Endothelial cell of umbilical vein (primary cell): ENCODE data around the gene UGT1A5. TPM values are rescaled to one million over a fixed set of nuclear protein-coding genes. Genes with fewer than 3 reads are reported as not detected.
"Not testable (repeated sequence)": the region's sequence is repeated elsewhere in the genome, so short reads cannot be mapped to it uniquely, and the experiment has no call there.

Experiments
- BruUV-seq: library from RNA; stranded (reverse); fragments of 400-500 nt; replicated peaks from 2 replicates; lab custom pipeline; 2021; lab: Mats Ljungman, UMichigan
- CTCF ChIA-PET: fragments of 300-600, 350-600 bp; sonication (Branson Sonifier 250); formaldehyde crosslinking; loops from one replicate; lab custom pipeline; 2021; ENCODE audit warnings: antibody characterized with exemption, inconsistent platforms; lab: Charles Lee
- POLR2A ChIA-PET: fragments of 300-600, 350-600 bp; sonication (Branson Sonifier 250); formaldehyde crosslinking; loops from one replicate; lab custom pipeline; 2021; ENCODE audit warnings: antibody characterized with exemption, inconsistent platforms; lab: Charles Lee
- DNase-seq: peaks from one replicate; pipeline ENCODE4 v3.0.0-alpha.2; 2011; ENCODE audit warnings: low read depth, low spot score
- FAIRE-seq: peaks from 2 replicates; lab custom pipeline; 2011; peaks lifted over from hg19 to GRCh38; lab: Jason Lieb, UNC
- H2AFZ ChIP-seq: 2 replicates; pipeline ENCODE4 v1.6.0; 2012; ENCODE audit warnings: low read depth, low read length, control low read depth, inconsistent platforms
- H3K27ac ChIP-seq: 2 replicates; pipeline ENCODE4 v1.5.1; 2011; ENCODE audit warnings: low read depth, mild to moderate bottlenecking, control low read depth, low read length, moderate library complexity; ENCODE audit not compliant: insufficient read depth
- H3K27me3 ChIP-seq, 2 experiments: 2 replicates each; pipeline versions ENCODE4 v1.6.0 to v1.6.1; 2011; ENCODE audit warnings: low read length in 2 of 2, mixed read lengths in 1 of 2; ENCODE audit not compliant: control insufficient read depth in 2 of 2, insufficient read depth in 2 of 2
- H3K36me3 ChIP-seq, 2 experiments: 2 replicates in 1 of 2; 3 replicates in 1 of 2; pipeline ENCODE4 v1.5.1; 2011; ENCODE audit warnings: low read length in 2 of 2, mild to moderate bottlenecking in 1 of 2, moderate library complexity in 1 of 2; ENCODE audit not compliant: control insufficient read depth in 2 of 2, insufficient read depth in 2 of 2; ENCODE audit errors: extremely low read depth in 1 of 2
- H3K4me1 ChIP-seq: 3 replicates; pipeline ENCODE4 v1.5.1; 2011; ENCODE audit warnings: mild to moderate bottlenecking, low read length; ENCODE audit not compliant: control insufficient read depth, insufficient read depth; ENCODE audit errors: extremely low read depth
- H3K4me2 ChIP-seq: 2 replicates; pipeline ENCODE4 v1.6.1; 2011; ENCODE audit warnings: low read length, control low read depth, mixed read lengths; ENCODE audit not compliant: insufficient read depth
- H3K4me3 ChIP-seq, 3 experiments: fragments of 200-600 bp in 1 of 3; sonication (generic), shearing (Covaris generic) in 1 of 3; replicated peaks in 1 of 3; 2 replicates each; pipeline ENCODE4 v1.5.1; 2011 to 2016; ENCODE audit warnings: control low read depth in 3 of 3, low read length in 3 of 3, mild to moderate bottlenecking in 2 of 3, inconsistent platforms in 1 of 3, low read depth in 1 of 3, moderate library complexity in 1 of 3; ENCODE audit not compliant: insufficient read depth in 1 of 3
- H3K79me2 ChIP-seq: 2 replicates; pipeline ENCODE4 v1.6.0; 2012; ENCODE audit warnings: low read length, inconsistent platforms; ENCODE audit not compliant: control insufficient read depth, insufficient read depth
- H3K9ac ChIP-seq: replicated peaks from 2 replicates; pipeline ENCODE3; 2011; ENCODE audit warnings: low read length, control low read depth; ENCODE audit not compliant: insufficient read depth; ENCODE audit errors: extremely low read depth
- H3K9me1 ChIP-seq: replicated peaks from 3 replicates; pipeline ENCODE4 v1.6.0; 2011; ENCODE audit warnings: mild to moderate bottlenecking, low read length; ENCODE audit not compliant: control insufficient read depth, insufficient read depth; ENCODE audit errors: extremely low read depth
- H3K9me3 ChIP-seq: replicated peaks from 2 replicates; pipeline ENCODE4 v1.5.1; 2012; ENCODE audit warnings: low read length, inconsistent platforms; ENCODE audit not compliant: control insufficient read depth, insufficient read depth
- H4K20me1 ChIP-seq: replicated peaks from 2 replicates; pipeline ENCODE3; 2011; ENCODE audit warnings: mild to moderate bottlenecking, low read length; ENCODE audit not compliant: control insufficient read depth, insufficient read depth; ENCODE audit errors: extremely low read depth
- EZH2 ChIP-seq: IDR thresholded peaks from 2 replicates; pipeline ENCODE4 v1.6.1; 2012; ENCODE audit warnings: borderline replicate concordance, low read depth, mild to moderate bottlenecking, moderate library complexity, low read length, inconsistent platforms; ENCODE audit not compliant: severe bottlenecking
- FOS ChIP-seq: IDR thresholded peaks from 2 replicates; pipeline ENCODE4 v1.6.1; 2011; ENCODE audit warnings: mild to moderate bottlenecking, low read length, moderate library complexity, borderline replicate concordance; ENCODE audit not compliant: insufficient read depth
- GATA2 ChIP-seq: IDR thresholded peaks from 2 replicates; pipeline ENCODE4 v1.7.0; 2011; ENCODE audit warnings: low read depth, mild to moderate bottlenecking, moderate library complexity, mixed read lengths, low read length; ENCODE audit not compliant: insufficient read length, insufficient read depth
- JUN ChIP-seq: IDR thresholded peaks from 2 replicates; pipeline ENCODE4 v1.6.1; 2011; ENCODE audit warnings: borderline replicate concordance, low read depth; ENCODE audit not compliant: insufficient read length, insufficient read depth
- MYC ChIP-seq: IDR thresholded peaks from one replicate; pipeline ENCODE4 v1.6.1; 2011; ENCODE audit warnings: mild to moderate bottlenecking, low read depth, low read length
- POLR2A ChIP-seq: IDR thresholded peaks from 2 replicates; pipeline ENCODE4 v1.6.1; 2012; ENCODE audit warnings: low read depth, mild to moderate bottlenecking, control low read depth, low read length
- POLR2AphosphoS5 ChIP-seq: IDR thresholded peaks from 2 replicates; pipeline ENCODE4 v1.6.1; 2012; ENCODE audit warnings: low read depth, mild to moderate bottlenecking, control low read depth, low read length, moderate library complexity; ENCODE audit not compliant: insufficient read depth
- dilution Hi-C: fragments of 300-500 bp; cut with MboI; formaldehyde crosslinking; loops from one replicate; pipeline ENCODE4 v1.15.0; 2019; ENCODE audit warnings: low sequenced_read_pairs; ENCODE audit not compliant: extremely low pct_ligation_motif_present
- intact Hi-C: fragments of 100-400 bp; cut with micrococcal nuclease; formaldehyde crosslinking; loops from one replicate; pipeline ENCODE4 v1.10.0; 2022
- polyA plus RNA-seq, 4 experiments: library from polyadenylated mRNA; depleted of rRNA in 3 of 4; stranded (reverse) in 3 of 4; unstranded in 1 of 4; fragments of >200 nt; gene quantifications; 2 replicates each; pipeline versions ENCODE4 v1.2.1 to v1.2.3, GENCODE V29; 2011 to 2012; ENCODE audit warnings: missing spikeins in 1 of 4
- total RNA-seq: library from RNA; stranded (reverse); gene quantifications from 2 replicates; pipeline ENCODE4 v1.2.3, GENCODE V29; 2021
- TF ChIP-seq, protein P1 (sequence below): IDR thresholded peaks from 2 replicates; pipeline ENCODE4 v1.6.1; 2011; ENCODE audit not compliant: insufficient read depth, insufficient read length
- TF ChIP-seq, protein P2 (sequence below), 2 donors: IDR thresholded peaks; 1 replicate in 1 of 2; 2 replicates in 1 of 2; pipeline ENCODE4 v1.5.1; 2011; ENCODE audit warnings: low read length in 2 of 2, mild to moderate bottlenecking in 2 of 2, moderate library complexity in 2 of 2, control low read depth in 1 of 2, inconsistent platforms in 1 of 2, low read depth in 1 of 2; ENCODE audit not compliant: insufficient read depth in 1 of 2; ENCODE audit errors: extremely low read depth in 1 of 2

The UGT1A5 gene
- total and polyA plus RNA-seq, 2 donors (not counting 3 experiments of a cell fraction or from before 2014, with no cell fraction given) = not detected

DNA sequence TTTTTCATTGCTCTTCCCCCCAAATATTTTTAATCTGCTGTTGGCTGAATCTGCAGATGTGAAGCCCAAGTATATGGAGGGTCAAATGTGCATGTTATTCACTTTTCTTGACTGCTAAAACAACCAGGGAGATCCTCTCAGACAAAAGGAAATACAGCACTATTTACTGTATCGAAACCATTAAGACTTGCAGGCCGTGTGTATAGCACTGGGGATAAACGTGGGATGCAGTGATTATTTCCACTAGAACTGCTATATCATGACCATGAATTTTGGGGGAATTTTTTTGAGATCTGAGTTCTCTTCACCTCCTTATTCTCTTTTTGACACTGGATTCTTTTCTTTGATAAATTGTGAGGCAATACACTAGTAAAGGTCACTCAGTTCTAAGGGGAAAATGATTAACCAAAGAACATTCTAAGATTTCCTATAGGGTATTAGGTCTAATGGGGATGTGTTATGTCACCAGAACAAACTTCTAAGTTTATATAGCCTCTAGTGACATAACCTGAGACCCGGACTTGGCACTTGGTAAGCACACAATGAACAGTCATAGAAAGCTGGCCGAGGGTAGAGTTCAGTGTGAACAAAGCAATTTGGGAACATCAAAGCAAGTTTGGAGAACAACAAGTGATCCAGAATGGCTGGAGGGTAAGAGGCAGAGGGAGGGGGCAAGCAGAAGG, 32.5 kb downstream of the UGT1A5 start:
- H3K9ac ChIP-seq = no peak overlapping the region
- no peaks in the 10 kb centered on the region for H3K4me1 ChIP-seq
- H3K36me3 ChIP-seq = no peaks in the 10 kb centered on the region
- no peak overlapping the region for H3K27ac ChIP-seq
- no peaks in the 10 kb centered on the region for H4K20me1 ChIP-seq
- CTCF ChIA-PET = no interaction called here
- intact Hi-C loops (no loop called here), dilution Hi-C loops (no loop called here)
- H3K79me2 ChIP-seq = no peaks in the 10 kb centered on the region
- no peaks in the 10 kb centered on the region for H3K9me3 ChIP-seq
- no peak overlapping the region for H2AFZ ChIP-seq
- no TSS peak for BruUV-seq
- FAIRE-seq (no peak), DNase-seq (no peak)
- POLR2A ChIA-PET = no interaction called here
- H3K4me2 ChIP-seq = no peak overlapping the region
- no peaks in the 10 kb centered on the region for H3K9me1 ChIP-seq
- peaks cover 0 to 2% of the 10 kb centered on the region in 2 experiments for H3K27me3 ChIP-seq
- TF ChIP-seq POLR2A (no peak), JUN (no peak), GATA2 (no peak), EZH2 (no peak), FOS (no peak), POLR2AphosphoS5 (no peak), MYC (no peak)
- TF ChIP-seq, protein P1, sequence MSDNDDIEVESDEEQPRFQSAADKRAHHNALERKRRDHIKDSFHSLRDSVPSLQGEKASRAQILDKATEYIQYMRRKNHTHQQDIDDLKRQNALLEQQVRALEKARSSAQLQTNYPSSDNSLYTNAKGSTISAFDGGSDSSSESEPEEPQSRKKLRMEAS = no peak
- TF ChIP-seq, protein P2, sequence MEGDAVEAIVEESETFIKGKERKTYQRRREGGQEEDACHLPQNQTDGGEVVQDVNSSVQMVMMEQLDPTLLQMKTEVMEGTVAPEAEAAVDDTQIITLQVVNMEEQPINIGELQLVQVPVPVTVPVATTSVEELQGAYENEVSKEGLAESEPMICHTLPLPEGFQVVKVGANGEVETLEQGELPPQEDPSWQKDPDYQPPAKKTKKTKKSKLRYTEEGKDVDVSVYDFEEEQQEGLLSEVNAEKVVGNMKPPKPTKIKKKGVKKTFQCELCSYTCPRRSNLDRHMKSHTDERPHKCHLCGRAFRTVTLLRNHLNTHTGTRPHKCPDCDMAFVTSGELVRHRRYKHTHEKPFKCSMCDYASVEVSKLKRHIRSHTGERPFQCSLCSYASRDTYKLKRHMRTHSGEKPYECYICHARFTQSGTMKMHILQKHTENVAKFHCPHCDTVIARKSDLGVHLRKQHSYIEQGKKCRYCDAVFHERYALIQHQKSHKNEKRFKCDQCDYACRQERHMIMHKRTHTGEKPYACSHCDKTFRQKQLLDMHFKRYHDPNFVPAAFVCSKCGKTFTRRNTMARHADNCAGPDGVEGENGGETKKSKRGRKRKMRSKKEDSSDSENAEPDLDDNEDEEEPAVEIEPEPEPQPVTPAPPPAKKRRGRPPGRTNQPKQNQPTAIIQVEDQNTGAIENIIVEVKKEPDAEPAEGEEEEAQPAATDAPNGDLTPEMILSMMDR (IDR thresholded peaks at IDR 0.05; ENCODE audit: extremely low read depth in 1 of 2, insufficient read depth in 1 of 2, low read depth in 1 of 2, low read length in 2 of 2) = no peak
- no peak overlapping the region for H3K4me3 ChIP-seq

DNA sequence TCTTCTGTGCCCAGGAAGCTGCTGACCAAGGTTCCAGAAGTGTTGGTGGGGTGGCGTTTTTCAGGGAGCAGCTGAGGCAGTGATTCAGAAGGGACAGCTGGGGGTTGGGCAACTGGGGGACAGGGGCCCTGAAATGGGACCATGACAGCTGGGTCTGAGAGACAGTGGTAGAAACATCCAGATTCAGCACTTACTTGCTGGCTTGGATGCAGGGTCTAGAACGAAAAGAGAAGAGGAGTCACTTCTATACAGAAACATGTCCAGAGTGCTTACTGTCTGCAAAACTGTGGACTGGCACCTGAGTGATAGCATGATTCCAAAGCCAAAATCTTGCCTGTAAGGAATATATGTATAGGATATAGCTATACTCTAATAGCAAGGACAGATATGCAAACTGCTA, 33.1 kb downstream of the UGT1A5 start:
- POLR2A ChIA-PET, FAIRE-seq, CTCF ChIA-PET: not testable (repeated sequence)

More for the DNA sequence above, 33.1 kb downstream of the UGT1A5 start:
- H3K36me3 ChIP-seq, H4K20me1 ChIP-seq, H2AFZ ChIP-seq, dilution Hi-C loops, H3K27me3 ChIP-seq, intact Hi-C loops, DNase-seq, H3K27ac ChIP-seq, H3K9me1 ChIP-seq, H3K9ac ChIP-seq, H3K4me2 ChIP-seq, H3K4me3 ChIP-seq, BruUV-seq, H3K9me3 ChIP-seq, H3K79me2 ChIP-seq, H3K4me1 ChIP-seq: not testable (repeated sequence)
